ENCODE results near the gene MORC3.

- TF ChIP-seq CTCF (conservative IDR thresholded peaks at IDR 0.05 in 1 of 2, IDR thresholded peaks at IDR 0.05 in 1 of 2; ENCODE audit: low read depth in 1 of 2, low read length in 2 of 2) (no peak), EZH2 (IDR thresholded peaks at IDR 0.05; ENCODE audit: low read length, missing control alignments) (no peak)
Measured at GRCh38 chr21:36350282-36350910, 30.4 kb downstream of the MORC3 start.
